ENCODE data around the gene RFESD. TPM values are rescaled to one million over a fixed set of nuclear protein-coding genes. Genes with fewer than 3 reads are reported as not detected.
A peak's percentile ranks its signal among the peaks of the same experiment; 100 is the strongest.
"Not testable (repeated sequence)": the region's sequence is repeated elsewhere in the genome, so short reads cannot be mapped to it uniquely, and the experiment has no call there.

Gene RFESD
- total and polyA plus RNA-seq, 8 donors: 1.1 to 2.8 (median 1.7) TPM

DNA sequence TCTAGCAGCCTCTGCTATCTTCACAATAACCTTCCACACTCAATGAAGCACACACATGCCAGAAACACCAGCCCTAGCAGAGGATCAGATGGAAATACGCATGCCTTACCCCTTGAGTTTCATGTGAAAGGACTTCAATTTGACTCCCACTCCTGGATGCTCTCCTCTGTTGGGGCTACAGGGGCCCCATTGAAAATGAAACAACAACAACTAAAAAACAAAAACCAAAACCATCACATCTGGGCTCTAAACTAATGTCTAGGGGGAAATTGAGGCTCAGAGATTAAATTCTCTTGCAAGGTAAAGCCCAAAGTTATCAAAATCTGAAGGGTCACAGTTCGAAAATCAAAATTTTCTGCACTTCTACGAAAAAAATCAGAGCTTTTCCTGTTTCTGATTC, 7.9 kb upstream of the RFESD start:
- Histone ChIP-seq H3K9me3 (no peaks in the 10 kb centered on the region), H3K4me3 (no peak overlapping the region), H3K27ac (no peak overlapping the region), H3K36me3 (no peaks in the 10 kb centered on the region), H3K27me3 (no peaks in the 10 kb centered on the region), H3K4me1 (peaks cover 9 to 23% (median 22%) of the 10 kb centered on the region in 3 donors)
- WGBS, 2 donors: 86 to 88% methylated on average over 3 of the region's 3 CpGs
- TF ChIP-seq, protein P1, sequence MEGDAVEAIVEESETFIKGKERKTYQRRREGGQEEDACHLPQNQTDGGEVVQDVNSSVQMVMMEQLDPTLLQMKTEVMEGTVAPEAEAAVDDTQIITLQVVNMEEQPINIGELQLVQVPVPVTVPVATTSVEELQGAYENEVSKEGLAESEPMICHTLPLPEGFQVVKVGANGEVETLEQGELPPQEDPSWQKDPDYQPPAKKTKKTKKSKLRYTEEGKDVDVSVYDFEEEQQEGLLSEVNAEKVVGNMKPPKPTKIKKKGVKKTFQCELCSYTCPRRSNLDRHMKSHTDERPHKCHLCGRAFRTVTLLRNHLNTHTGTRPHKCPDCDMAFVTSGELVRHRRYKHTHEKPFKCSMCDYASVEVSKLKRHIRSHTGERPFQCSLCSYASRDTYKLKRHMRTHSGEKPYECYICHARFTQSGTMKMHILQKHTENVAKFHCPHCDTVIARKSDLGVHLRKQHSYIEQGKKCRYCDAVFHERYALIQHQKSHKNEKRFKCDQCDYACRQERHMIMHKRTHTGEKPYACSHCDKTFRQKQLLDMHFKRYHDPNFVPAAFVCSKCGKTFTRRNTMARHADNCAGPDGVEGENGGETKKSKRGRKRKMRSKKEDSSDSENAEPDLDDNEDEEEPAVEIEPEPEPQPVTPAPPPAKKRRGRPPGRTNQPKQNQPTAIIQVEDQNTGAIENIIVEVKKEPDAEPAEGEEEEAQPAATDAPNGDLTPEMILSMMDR (IDR thresholded peaks at IDR 0.05): no peak
- ATAC-seq: no peak
- no peak for DNase-seq
- no peak for FAIRE-seq
- intact Hi-C loops (cut with DNase I): no loop called here

DNA sequence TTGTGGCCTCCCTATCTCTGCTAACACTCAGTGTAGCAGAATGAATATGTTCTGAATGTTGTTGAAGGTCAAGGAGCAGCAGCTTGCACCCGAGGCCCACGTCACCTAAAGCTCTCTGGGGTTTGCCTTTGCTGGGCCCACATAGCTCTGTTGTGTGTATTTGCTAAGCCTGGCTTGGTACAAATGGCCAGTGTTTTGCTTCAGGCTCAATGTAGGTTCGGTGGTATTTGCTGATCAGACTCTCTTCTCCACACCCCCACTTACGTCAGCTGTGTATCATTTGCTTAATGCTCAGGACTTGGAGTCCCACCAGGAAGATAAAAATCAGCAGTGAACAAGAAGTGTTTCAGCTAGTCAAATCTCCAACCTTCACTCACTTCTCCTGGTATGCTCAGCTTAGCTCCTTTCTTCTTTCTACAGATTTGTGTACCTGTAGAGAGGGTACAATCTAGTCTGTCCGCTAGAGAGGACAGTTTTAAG, 4.8 kb upstream of the RFESD start:
- no peaks in the 10 kb centered on the region for H3K27me3 ChIP-seq
- intact Hi-C loops (cut with DNase I): loop anchor here in 2 of 3 donors (5.0 to 10.0 kb wide), 2 partner anchors 203 to 206 kb away; no protein-coding TSS in a partner anchor
- DNase-seq (peak in 5 of 6 donors; percentile 55 to 87 (median 68)), ATAC-seq (peak; percentile 4 to 76 (median 48)), FAIRE-seq (no peak)
- peak overlapping the region; percentile 55 to 80 (median 72) for H3K27ac ChIP-seq
- 34 to 39% methylated on average over 5 of the region's 5 CpGs for WGBS, 2 donors
- no peaks in the 10 kb centered on the region for H3K9me3 ChIP-seq
- H3K36me3 ChIP-seq: no peaks in the 10 kb centered on the region
- H3K4me3 ChIP-seq: no peak overlapping the region
- H3K4me1 ChIP-seq: peaks cover 9 to 29% (median 23%) of the 10 kb centered on the region in 3 donors
- TF ChIP-seq, protein P1 (IDR thresholded peaks at IDR 0.05): no peak

DNA sequence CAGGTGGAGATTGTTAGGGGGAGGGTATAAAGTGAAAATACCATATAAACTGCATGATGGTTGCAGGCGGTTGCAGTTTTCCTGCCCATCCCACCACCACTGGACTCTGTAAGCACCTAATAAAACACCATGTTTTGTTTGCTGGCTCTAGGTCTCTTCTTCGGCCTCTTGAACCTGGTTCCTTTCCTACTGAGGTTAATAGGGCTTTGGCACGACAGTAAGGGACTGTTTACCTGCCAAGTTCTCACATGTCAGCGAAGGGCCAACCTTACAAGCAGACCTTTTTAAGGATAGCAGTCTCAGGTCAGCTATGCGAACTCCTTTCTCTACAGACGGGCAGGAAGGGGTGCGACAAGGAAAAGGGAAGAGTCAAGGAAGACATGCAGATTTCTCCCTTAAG, 3.4 kb upstream of the RFESD start:
- no peak overlapping the region for H3K27ac ChIP-seq

DNA sequence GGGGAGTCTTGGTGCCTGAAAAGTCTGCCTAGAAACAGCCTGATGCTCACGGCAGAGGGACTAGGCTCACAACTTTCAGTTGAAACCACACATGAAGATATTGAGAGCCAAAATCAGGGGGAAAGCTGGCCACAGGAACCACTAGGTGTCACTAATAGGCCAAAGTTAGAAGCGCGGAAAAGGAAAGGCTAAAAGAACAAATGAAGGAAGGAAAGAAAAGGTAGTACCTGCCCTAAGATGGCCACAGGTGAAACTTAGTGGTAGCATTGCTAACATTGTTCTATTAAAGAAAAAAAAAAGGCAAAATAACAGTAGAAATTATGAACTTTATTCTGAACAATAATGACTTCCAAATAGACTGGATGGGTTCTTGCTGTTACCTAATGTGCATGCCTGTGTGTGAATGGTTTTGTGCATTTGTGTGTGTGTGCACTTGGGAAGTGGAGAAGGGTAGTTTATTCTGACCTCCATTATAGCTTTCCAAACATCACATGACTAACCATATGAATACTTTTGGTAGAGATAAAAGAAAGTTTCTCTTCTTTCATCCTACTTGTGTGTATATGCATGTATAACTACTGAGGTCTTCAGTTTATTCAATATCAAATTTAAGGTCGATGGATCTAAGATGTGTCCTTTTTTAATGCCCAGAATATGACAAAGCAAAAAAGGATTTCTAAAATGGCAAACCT, 2.1 kb upstream of the RFESD start:
- TF ChIP-seq, protein P1 (IDR thresholded peaks at IDR 0.05): peak; percentile 15 to 57 (median 50)
- FAIRE-seq (no peak), ATAC-seq (peak in 3 of 4 donors; percentile 13 to 18 (median 17)), DNase-seq (peak in 4 of 6 donors; percentile 24 to 55 (median 40))
- Histone ChIP-seq H3K4me1 (peaks cover 28 to 54% (median 34%) of the 10 kb centered on the region in 3 donors), H3K27me3 (no peaks in the 10 kb centered on the region), H3K9me3 (no peaks in the 10 kb centered on the region), H3K27ac (peak overlapping the region in 1 of 4 donors; percentile 46), H3K4me3 (no peak overlapping the region), H3K36me3 (no peaks in the 10 kb centered on the region)
- 8 to 14% methylated on average over 4 of the region's 4 CpGs for WGBS, 2 donors
- intact Hi-C loops (cut with DNase I): loop anchor here in 2 of 3 donors (5.0 to 10.0 kb wide), 2 partner anchors 200 to 203 kb away; no protein-coding TSS in a partner anchor

More for the DNA sequence above, 3.4 kb upstream of the RFESD start:
- ATAC-seq: no peak
- H3K4me1 ChIP-seq: peaks cover 16 to 40% (median 25%) of the 10 kb centered on the region in 3 donors
- WGBS, 2 donors: 90 to 93% methylated on average over 7 of the region's 7 CpGs
- H3K4me3 ChIP-seq: no peak overlapping the region
- H3K9me3 ChIP-seq: no peaks in the 10 kb centered on the region
- no peaks in the 10 kb centered on the region for H3K27me3 ChIP-seq
- FAIRE-seq: no peak
- H3K36me3 ChIP-seq: no peaks in the 10 kb centered on the region
- intact Hi-C loops (cut with DNase I): loop anchor here in 2 of 3 donors (5.0 to 10.0 kb wide), 2 partner anchors 202 to 204 kb away; no protein-coding TSS in a partner anchor
- no peak for DNase-seq
- TF ChIP-seq, protein P1 (IDR thresholded peaks at IDR 0.05): no peak

DNA sequence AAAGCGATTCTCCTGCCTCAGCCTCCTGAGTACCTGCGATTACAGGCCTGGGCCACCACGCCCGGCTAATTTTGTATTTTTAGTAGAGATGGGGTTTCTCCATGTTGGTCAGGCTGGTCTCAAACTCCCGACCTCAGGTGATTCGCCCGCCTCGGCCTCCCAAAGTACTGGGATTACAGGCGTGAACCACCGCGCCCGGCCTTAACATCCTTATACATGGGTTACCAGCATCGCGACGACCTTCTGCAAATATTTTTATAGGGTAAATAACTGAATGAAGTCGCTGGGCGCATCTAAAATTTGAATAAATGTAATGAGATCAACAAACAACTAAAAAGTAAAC, 380 bp upstream of the RFESD start:
- not testable (repeated sequence) for H3K36me3 ChIP-seq, ATAC-seq, DNase-seq, H3K9me3 ChIP-seq, FAIRE-seq, H3K27me3 ChIP-seq
- H3K4me1 ChIP-seq: peaks cover 25 to 51% (median 36%) of the 10 kb centered on the region in 3 donors
- intact Hi-C loops (cut with DNase I): loop anchor here in 1 of 3 donors (10.0 kb wide), 1 partner anchor 199 kb away; no protein-coding TSS in a partner anchor
- WGBS, 2 donors: 58 to 61% methylated on average over 14 to 17 of the region's 17 CpGs
- peak overlapping the region in 1 of 4 donors; percentile 56 for H3K4me3 ChIP-seq
- H3K27ac ChIP-seq: peak overlapping the region; percentile 92 to 95 (median 94)
